ENCODE results near the gene PPIAL4G. TPM values are rescaled to one million over a fixed set of nuclear protein-coding genes. Genes with fewer than 3 reads are reported as not detected.
"Not testable (repeated sequence)": the region's sequence is repeated elsewhere in the genome, so short reads cannot be mapped to it uniquely, and the experiment has no call there.

The PPIAL4G gene
- not detected for total RNA-seq

GRCh38 chr1:148483029-148483428 is at the start of gene PPIAL4G:
Gene PPIAL4G, minus strand, starts transcription at chr1:148483302. Its CDS starts 50 bp downstream, at chr1:148483252.
- TF ChIP-seq CTCF (IDR thresholded peaks at IDR 0.05; ENCODE audit: low read depth) = not testable (repeated sequence)

GRCh38 chr1:148435406-148435805 is 47.7 kb downstream of the PPIAL4G start:
- TF ChIP-seq CTCF (IDR thresholded peaks at IDR 0.05; ENCODE audit: low read depth) = no peak

- TF ChIP-seq CTCF (IDR thresholded peaks at IDR 0.05; ENCODE audit: low read depth) = no peak
Observed at GRCh38 chr1:148434832-148435231, 48.3 kb downstream of the PPIAL4G start.

Small RNAs within 50 kb of the gene (small RNA-seq; reads per million reads assigned to genes)
- gene RF00003 = not detected

Other genes starting within 250 kb of the PPIAL4G start
- gene NBPF14, start 112.7 kb upstream of the PPIAL4G start, total RNA-seq = 10 to 100 TPM; 37.3 to 80.6 (median 53.3) TPM

Measured in subcutaneous adipose tissue (tissue), 4 donors.